WTC11 (cell line): ENCODE data around the gene MR1. TPM values are rescaled to one million over a fixed set of nuclear protein-coding genes. Genes with fewer than 3 reads are reported as not detected.

ENCODE experiments used
- ATAC-seq: fragments of 200-7000 bp; cut with Tn5 transposase; 2 replicates; pipeline ENCODE4 v1.10.0; 2021; ENCODE audit warnings: mild to moderate bottlenecking, moderate library complexity
- CTCF ChIA-PET: fragments of 300-600 bp; sonication (Branson Sonifier 250); formaldehyde crosslinking; loops from one replicate; lab custom pipeline; 2021; ENCODE audit warnings: antibody characterized with exemption; lab: Charles Lee
- POLR2A ChIA-PET: fragments of 350-600 bp; sonication (Branson Sonifier 250); formaldehyde crosslinking; loops from one replicate; lab custom pipeline; 2021; ENCODE audit warnings: antibody characterized with exemption; lab: Charles Lee
- DNase-seq: peaks from one replicate; pipeline ENCODE4 v3.0.0; 2021; ENCODE audit warnings: low spot score
- H3K27ac Mint-ChIP-seq: 2 replicates; pipeline ENCODE4 v1.8.0; 2021; ENCODE audit warnings: mixed read lengths
- H3K27me3 Mint-ChIP-seq: 2 replicates; pipeline ENCODE4 v1.8.0; 2021; ENCODE audit warnings: low read depth, mild to moderate bottlenecking, moderate library complexity, mixed read lengths
- H3K36me3 Mint-ChIP-seq: 2 replicates; pipeline ENCODE4 v1.8.0; 2021; ENCODE audit warnings: mixed read lengths
- H3K4me1 Mint-ChIP-seq: 2 replicates; pipeline ENCODE4 v1.8.0; 2022; ENCODE audit warnings: mixed read lengths
- H3K4me3 Mint-ChIP-seq: 2 replicates; pipeline ENCODE4 v1.8.0; 2021; ENCODE audit warnings: mild to moderate bottlenecking, moderate library complexity, mixed read lengths
- H3K9me3 Mint-ChIP-seq: 2 replicates; pipeline ENCODE4 v1.8.0; 2021; ENCODE audit warnings: mixed read lengths
- ELF4 ChIP-seq: sonication (generic); formaldehyde crosslinking; IDR thresholded peaks from 2 replicates; pipeline ENCODE4 v1.8.1; 2022; ENCODE audit warnings: low read depth, mild to moderate bottlenecking, moderate library complexity, missing genetic modification reagents
- FOXK1 ChIP-seq: sonication (generic); formaldehyde crosslinking; IDR thresholded peaks from 2 replicates; pipeline ENCODE4 v1.8.0; 2022; ENCODE audit warnings: mild to moderate bottlenecking, moderate library complexity, missing genetic modification reagents
- GABPB1 ChIP-seq: sonication (generic); formaldehyde crosslinking; IDR thresholded peaks from 2 replicates; pipeline ENCODE4 v1.8.1; 2023; ENCODE audit warnings: mild to moderate bottlenecking, missing genetic modification reagents
- JUN ChIP-seq: sonication (generic); formaldehyde crosslinking; IDR thresholded peaks from 2 replicates; pipeline ENCODE4 v1.8.0; 2023; ENCODE audit warnings: mild to moderate bottlenecking, missing genetic modification reagents
- NFE2L1 ChIP-seq: sonication (generic); formaldehyde crosslinking; IDR thresholded peaks from 2 replicates; pipeline ENCODE4 v1.8.1; 2023; ENCODE audit warnings: missing genetic modification reagents
- RELA ChIP-seq: sonication (generic); formaldehyde crosslinking; IDR thresholded peaks from 2 replicates; pipeline ENCODE4 v1.8.1; 2022; ENCODE audit warnings: missing genetic modification reagents, mild to moderate bottlenecking, borderline replicate concordance
- TEAD4 ChIP-seq: sonication (generic); formaldehyde crosslinking; IDR thresholded peaks from 2 replicates; pipeline ENCODE4 v1.8.0; 2022; ENCODE audit warnings: mild to moderate bottlenecking, missing genetic modification reagents
- ZNF416 ChIP-seq: fragments of 250-450 bp; sonication (Bioruptor Pico); IDR thresholded peaks from 2 replicates; pipeline ENCODE4 v1.9.0; 2021; ENCODE audit warnings: mild to moderate bottlenecking, inconsistent platforms
- ZNF423 ChIP-seq: fragments of 250-450 bp; sonication (Bioruptor Pico); IDR thresholded peaks from 2 replicates; pipeline ENCODE4 v2.1.2; 2022; ENCODE audit warnings: mild to moderate bottlenecking, moderate library complexity
- total RNA-seq: library from RNA; stranded (reverse); gene quantifications from 3 replicates; pipeline ENCODE4 v1.2.3, GENCODE V29; 2021
- TF ChIP-seq, protein P1 (sequence below): fragments of 250-450 bp; sonication (Bioruptor Pico); IDR thresholded peaks from 2 replicates; pipeline ENCODE4 v1.9.0; 2021; ENCODE audit warnings: mild to moderate bottlenecking, borderline replicate concordance
- TF ChIP-seq, protein P2 (sequence below): sonication (generic); formaldehyde crosslinking; IDR thresholded peaks from 2 replicates; pipeline ENCODE4 v1.8.1; 2023; ENCODE audit warnings: mild to moderate bottlenecking, missing genetic modification reagents
- TF ChIP-seq, protein P3 (sequence below): sonication (generic); formaldehyde crosslinking; IDR thresholded peaks from 2 replicates; pipeline ENCODE4 v1.8.0; 2022; ENCODE audit warnings: mild to moderate bottlenecking, missing genetic modification reagents
- TF ChIP-seq, protein P4 (sequence below): sonication (generic); formaldehyde crosslinking; IDR thresholded peaks from 2 replicates; pipeline ENCODE4 v1.8.0; 2022; ENCODE audit warnings: mild to moderate bottlenecking, missing genetic modification reagents
- TF ChIP-seq, protein P5 (sequence below): fragments of 250-450 bp; sonication (Bioruptor Pico); IDR thresholded peaks from 2 replicates; pipeline ENCODE4 v1.9.0; 2021; ENCODE audit warnings: mild to moderate bottlenecking
- TF ChIP-seq, protein P6 (sequence below): sonication (generic); formaldehyde crosslinking; IDR thresholded peaks from 2 replicates; pipeline ENCODE4 v1.8.1; 2023; ENCODE audit warnings: mild to moderate bottlenecking, missing genetic modification reagents, moderate library complexity
- TF ChIP-seq, protein P7 (sequence below): sonication (generic); formaldehyde crosslinking; IDR thresholded peaks from 2 replicates; pipeline ENCODE4 v1.8.0; 2022; ENCODE audit warnings: mild to moderate bottlenecking, missing genetic modification reagents
- TF ChIP-seq, protein P8 (sequence below): sonication (generic); formaldehyde crosslinking; conservative IDR thresholded peaks from 2 replicates; pipeline ENCODE4 v1.8.1; 2023; ENCODE audit warnings: mild to moderate bottlenecking, low read depth, missing genetic modification reagents, moderate library complexity

Gene MR1
- total RNA-seq, 1 experiment from 2014 or later, result 0.28 TPM

DNA sequence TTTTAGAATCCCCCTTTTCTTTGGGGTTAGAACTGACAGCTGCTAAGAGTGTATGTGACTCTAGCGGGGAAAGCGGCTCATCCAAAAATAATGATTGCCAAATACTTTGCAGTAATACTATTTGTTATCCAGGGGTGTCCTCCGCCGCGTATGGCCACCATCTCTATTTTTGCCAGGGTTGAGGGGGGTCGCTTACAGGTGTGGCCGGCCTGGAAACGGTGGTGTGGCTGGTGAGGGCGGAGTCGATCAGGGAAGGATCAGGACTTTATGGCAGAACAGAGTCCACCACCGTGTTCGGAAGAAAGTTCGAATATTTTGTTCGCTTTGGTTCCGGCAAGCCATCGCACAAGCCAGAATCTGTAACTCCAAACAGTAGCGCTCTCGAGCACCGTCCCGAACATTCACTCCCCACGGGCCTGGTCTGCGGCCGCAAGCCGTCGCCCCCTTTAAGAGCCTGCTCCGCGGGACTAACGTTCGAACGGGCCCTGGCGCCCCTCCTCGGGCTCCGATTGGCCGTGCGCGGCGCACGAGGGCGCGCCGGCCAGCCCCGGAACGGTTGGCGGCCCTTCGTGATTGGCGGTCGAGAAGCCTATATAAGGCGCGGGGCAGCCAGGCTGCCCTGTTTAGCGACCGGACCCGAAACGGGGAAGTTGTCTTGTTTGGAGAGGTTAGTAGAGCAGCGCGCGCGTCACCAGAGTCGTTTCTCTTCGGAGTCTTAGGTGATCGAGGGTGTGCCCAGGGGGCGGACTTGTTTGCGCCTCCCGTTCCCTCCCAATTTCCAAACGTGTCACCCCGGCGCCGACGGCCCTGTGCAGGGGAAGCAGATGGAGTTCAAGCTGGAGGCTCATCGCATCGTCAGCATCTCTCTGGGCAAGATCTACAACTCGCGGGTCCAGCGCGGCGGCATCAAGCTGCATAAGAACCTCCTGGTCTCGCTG, 54.6 kb downstream of the MR1 start, which contains the start of gene IER5 (continued):
- TF ChIP-seq, protein P1, sequence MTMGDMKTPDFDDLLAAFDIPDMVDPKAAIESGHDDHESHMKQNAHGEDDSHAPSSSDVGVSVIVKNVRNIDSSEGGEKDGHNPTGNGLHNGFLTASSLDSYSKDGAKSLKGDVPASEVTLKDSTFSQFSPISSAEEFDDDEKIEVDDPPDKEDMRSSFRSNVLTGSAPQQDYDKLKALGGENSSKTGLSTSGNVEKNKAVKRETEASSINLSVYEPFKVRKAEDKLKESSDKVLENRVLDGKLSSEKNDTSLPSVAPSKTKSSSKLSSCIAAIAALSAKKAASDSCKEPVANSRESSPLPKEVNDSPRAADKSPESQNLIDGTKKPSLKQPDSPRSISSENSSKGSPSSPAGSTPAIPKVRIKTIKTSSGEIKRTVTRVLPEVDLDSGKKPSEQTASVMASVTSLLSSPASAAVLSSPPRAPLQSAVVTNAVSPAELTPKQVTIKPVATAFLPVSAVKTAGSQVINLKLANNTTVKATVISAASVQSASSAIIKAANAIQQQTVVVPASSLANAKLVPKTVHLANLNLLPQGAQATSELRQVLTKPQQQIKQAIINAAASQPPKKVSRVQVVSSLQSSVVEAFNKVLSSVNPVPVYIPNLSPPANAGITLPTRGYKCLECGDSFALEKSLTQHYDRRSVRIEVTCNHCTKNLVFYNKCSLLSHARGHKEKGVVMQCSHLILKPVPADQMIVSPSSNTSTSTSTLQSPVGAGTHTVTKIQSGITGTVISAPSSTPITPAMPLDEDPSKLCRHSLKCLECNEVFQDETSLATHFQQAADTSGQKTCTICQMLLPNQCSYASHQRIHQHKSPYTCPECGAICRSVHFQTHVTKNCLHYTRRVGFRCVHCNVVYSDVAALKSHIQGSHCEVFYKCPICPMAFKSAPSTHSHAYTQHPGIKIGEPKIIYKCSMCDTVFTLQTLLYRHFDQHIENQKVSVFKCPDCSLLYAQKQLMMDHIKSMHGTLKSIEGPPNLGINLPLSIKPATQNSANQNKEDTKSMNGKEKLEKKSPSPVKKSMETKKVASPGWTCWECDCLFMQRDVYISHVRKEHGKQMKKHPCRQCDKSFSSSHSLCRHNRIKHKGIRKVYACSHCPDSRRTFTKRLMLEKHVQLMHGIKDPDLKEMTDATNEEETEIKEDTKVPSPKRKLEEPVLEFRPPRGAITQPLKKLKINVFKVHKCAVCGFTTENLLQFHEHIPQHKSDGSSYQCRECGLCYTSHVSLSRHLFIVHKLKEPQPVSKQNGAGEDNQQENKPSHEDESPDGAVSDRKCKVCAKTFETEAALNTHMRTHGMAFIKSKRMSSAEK (CRISPR knock-in tag), result no peak
- TF ChIP-seq, protein P2, sequence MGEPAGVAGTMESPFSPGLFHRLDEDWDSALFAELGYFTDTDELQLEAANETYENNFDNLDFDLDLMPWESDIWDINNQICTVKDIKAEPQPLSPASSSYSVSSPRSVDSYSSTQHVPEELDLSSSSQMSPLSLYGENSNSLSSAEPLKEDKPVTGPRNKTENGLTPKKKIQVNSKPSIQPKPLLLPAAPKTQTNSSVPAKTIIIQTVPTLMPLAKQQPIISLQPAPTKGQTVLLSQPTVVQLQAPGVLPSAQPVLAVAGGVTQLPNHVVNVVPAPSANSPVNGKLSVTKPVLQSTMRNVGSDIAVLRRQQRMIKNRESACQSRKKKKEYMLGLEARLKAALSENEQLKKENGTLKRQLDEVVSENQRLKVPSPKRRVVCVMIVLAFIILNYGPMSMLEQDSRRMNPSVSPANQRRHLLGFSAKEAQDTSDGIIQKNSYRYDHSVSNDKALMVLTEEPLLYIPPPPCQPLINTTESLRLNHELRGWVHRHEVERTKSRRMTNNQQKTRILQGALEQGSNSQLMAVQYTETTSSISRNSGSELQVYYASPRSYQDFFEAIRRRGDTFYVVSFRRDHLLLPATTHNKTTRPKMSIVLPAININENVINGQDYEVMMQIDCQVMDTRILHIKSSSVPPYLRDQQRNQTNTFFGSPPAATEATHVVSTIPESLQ (CRISPR knock-in tag), result no peak
- TF ChIP-seq ELF4 (CRISPR knock-in tag), result 0 out of 2 replicates have a peak, but pooled peaks have one; percentile 32
- no peak for TF ChIP-seq TEAD4 (CRISPR knock-in tag)
- no peak; the same call in 1 of the 2 replicates for TF ChIP-seq NFE2L1 (CRISPR knock-in tag)
- no peak for TF ChIP-seq RELA (CRISPR knock-in tag)
- peak; percentile 74 for TF ChIP-seq GABPB1 (CRISPR knock-in tag)
- TF ChIP-seq, protein P3, sequence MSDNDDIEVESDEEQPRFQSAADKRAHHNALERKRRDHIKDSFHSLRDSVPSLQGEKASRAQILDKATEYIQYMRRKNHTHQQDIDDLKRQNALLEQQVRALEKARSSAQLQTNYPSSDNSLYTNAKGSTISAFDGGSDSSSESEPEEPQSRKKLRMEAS (CRISPR knock-in tag), result peak; percentile 93
- peak; percentile 91; the same call in 1 of the 2 replicates for TF ChIP-seq ZNF416
- no peak for TF ChIP-seq ZNF423 (CRISPR knock-in tag)
- TF ChIP-seq, protein P4, sequence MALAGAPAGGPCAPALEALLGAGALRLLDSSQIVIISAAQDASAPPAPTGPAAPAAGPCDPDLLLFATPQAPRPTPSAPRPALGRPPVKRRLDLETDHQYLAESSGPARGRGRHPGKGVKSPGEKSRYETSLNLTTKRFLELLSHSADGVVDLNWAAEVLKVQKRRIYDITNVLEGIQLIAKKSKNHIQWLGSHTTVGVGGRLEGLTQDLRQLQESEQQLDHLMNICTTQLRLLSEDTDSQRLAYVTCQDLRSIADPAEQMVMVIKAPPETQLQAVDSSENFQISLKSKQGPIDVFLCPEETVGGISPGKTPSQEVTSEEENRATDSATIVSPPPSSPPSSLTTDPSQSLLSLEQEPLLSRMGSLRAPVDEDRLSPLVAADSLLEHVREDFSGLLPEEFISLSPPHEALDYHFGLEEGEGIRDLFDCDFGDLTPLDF, result peak; percentile 60; the same call in 1 of the 2 replicates
- TF ChIP-seq, protein P5, sequence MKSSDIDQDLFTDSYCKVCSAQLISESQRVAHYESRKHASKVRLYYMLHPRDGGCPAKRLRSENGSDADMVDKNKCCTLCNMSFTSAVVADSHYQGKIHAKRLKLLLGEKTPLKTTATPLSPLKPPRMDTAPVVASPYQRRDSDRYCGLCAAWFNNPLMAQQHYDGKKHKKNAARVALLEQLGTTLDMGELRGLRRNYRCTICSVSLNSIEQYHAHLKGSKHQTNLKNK (CRISPR knock-in tag), result no peak
- TF ChIP-seq FOXK1 (CRISPR knock-in tag), result no peak; the same call in 1 of the 2 replicates

DNA sequence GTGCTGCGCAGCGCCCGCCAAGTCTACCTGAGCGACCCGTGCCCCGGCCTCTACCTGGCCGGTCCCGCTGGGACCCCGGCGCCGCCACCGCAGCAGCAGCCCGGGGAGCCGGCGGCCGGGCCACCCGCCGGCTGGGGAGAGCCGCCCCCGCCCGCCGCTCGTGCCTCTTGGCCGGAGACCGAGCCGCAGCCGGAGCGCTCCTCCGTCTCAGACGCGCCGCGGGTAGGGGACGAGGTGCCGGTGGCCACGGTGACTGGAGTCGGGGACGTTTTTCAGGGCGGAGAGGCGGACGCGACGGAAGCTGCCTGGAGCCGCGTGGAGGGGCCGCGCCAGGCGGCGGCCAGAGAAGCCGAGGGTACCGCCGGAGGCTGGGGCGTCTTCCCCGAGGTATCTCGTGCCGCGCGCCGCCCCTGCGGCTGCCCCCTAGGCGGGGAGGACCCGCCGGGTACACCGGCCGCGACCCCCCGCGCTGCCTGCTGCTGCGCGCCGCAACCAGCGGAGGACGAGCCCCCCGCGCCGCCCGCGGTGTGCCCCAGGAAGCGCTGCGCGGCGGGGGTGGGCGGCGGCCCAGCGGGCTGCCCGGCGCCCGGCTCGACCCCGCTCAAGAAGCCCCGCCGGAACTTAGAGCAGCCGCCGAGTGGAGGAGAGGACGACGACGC, 55.4 kb downstream of the MR1 start:
- DNase-seq, result no peak

More for the DNA sequence above, 55.4 kb downstream of the MR1 start:
- POLR2A ChIA-PET, result interaction anchor here (0.6 to 2.2 kb wide), 8 partner anchors 10 to 416 kb away, joined by 3 to 12 read pairs (median 6); no protein-coding TSS in a partner anchor
- TF ChIP-seq, protein P6, sequence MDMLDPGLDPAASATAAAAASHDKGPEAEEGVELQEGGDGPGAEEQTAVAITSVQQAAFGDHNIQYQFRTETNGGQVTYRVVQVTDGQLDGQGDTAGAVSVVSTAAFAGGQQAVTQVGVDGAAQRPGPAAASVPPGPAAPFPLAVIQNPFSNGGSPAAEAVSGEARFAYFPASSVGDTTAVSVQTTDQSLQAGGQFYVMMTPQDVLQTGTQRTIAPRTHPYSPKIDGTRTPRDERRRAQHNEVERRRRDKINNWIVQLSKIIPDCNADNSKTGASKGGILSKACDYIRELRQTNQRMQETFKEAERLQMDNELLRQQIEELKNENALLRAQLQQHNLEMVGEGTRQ (CRISPR knock-in tag), result 0 out of 2 replicates have a peak, but pooled peaks have one; percentile 9
- TF ChIP-seq ZNF423 (CRISPR knock-in tag) (peak; percentile 67), JUN (CRISPR knock-in tag) (no peak)
- TF ChIP-seq, protein P7, sequence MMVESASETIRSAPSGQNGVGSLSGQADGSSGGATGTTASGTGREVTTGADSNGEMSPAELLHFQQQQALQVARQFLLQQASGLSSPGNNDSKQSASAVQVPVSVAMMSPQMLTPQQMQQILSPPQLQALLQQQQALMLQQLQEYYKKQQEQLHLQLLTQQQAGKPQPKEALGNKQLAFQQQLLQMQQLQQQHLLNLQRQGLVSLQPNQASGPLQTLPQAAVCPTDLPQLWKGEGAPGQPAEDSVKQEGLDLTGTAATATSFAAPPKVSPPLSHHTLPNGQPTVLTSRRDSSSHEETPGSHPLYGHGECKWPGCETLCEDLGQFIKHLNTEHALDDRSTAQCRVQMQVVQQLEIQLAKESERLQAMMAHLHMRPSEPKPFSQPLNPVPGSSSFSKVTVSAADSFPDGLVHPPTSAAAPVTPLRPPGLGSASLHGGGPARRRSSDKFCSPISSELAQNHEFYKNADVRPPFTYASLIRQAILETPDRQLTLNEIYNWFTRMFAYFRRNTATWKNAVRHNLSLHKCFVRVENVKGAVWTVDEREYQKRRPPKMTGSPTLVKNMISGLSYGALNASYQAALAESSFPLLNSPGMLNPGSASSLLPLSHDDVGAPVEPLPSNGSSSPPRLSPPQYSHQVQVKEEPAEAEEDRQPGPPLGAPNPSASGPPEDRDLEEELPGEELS (CRISPR knock-in tag), result 0 out of 2 replicates have a peak, but pooled peaks have one; percentile 10
- TF ChIP-seq, protein P8, sequence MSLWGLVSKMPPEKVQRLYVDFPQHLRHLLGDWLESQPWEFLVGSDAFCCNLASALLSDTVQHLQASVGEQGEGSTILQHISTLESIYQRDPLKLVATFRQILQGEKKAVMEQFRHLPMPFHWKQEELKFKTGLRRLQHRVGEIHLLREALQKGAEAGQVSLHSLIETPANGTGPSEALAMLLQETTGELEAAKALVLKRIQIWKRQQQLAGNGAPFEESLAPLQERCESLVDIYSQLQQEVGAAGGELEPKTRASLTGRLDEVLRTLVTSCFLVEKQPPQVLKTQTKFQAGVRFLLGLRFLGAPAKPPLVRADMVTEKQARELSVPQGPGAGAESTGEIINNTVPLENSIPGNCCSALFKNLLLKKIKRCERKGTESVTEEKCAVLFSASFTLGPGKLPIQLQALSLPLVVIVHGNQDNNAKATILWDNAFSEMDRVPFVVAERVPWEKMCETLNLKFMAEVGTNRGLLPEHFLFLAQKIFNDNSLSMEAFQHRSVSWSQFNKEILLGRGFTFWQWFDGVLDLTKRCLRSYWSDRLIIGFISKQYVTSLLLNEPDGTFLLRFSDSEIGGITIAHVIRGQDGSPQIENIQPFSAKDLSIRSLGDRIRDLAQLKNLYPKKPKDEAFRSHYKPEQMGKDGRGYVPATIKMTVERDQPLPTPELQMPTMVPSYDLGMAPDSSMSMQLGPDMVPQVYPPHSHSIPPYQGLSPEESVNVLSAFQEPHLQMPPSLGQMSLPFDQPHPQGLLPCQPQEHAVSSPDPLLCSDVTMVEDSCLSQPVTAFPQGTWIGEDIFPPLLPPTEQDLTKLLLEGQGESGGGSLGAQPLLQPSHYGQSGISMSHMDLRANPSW (CRISPR knock-in tag), result no peak
- Mint-ChIP-seq H3K4me3 (peak overlapping the region; percentile 94), H3K27me3 (peaks cover 35% of the 10 kb centered on the region), H3K4me1 (peaks cover 36% of the 10 kb centered on the region), H3K27ac (no peak overlapping the region), H3K9me3 (no peaks in the 10 kb centered on the region), H3K36me3 (0 out of 2 replicates have a peak, but pooled peaks cover 7% of the 10 kb centered on the region)
- ATAC-seq, result no peak
- CTCF ChIA-PET, result interaction anchor here (1.1 to 1.8 kb wide), 4 partner anchors 40 to 207 kb away, joined by 3 to 12 read pairs (median 6); no protein-coding TSS in a partner anchor
